HUDEP-2 (cell line): Measurements from ENCODE around the gene RELN.
"Not testable (repeated sequence)": the region's sequence is repeated elsewhere in the genome, so short reads cannot be mapped to it uniquely, and the experiment has no call there.

Experiments used
- DNase-seq, 76 experiments: peaks; one replicate each; lab custom pipeline; 2025; ENCODE audit not compliant: unreplicated experiment in 76 of 76; lab: John Stamatoyannopoulos, UW

RELN gene

DNA sequence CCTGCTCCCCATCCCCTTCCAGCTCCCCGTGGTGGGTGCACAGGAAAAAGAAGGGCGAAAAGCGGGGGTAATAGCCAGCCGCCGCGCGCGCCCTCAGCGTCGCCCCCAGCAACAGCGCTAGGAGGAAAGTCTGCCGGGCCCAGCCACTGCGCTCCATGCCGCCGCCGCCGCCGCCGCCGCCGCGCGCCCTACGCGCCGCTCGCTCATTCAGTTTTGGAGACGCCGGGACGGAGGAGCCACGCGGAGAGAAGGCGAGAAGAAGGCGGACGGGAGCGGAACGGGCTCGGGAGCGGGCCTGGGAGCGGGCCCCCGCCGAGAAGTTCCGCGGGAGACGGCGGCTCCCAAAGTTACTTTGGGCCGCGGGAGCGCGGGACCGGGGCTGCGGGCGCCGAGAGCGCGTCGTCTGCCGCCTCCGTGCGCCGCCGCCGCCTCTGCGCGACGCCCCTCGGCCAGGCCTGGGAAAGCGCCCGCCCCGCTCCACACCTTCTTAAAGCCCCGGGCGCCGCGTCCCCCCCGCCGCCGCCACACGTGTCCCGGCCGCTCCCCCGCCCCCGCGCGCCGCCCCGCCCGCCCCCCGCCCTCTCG is at the start of gene RELN:
TSS of gene RELN (minus strand) at position 459 of the 585 bp plus-strand sequence. CDS start at position 157, 302 bp downstream.
- peak in 69 of 76 experiments; percentile 7 to 82 (median 68) for DNase-seq

DNA sequence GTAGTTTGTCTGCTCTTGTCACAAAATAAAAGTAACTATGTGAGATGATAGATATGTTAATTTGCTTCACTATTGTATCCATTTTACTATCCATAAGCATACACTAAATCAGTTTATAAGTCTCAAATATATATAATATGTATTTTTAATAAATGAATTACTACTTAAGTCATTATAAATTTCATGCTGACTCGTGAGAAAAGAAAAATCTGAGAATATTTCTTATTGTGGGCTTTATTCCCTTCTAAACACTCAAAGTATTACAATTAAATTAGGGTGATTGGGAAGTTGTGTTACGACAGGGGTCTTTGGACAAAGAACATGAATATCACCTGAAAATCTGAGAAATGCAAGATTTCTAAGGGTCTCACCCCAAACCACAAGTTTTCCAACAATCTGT is 48.7 kb upstream of the RELN start:
- no peak for DNase-seq

DNA sequence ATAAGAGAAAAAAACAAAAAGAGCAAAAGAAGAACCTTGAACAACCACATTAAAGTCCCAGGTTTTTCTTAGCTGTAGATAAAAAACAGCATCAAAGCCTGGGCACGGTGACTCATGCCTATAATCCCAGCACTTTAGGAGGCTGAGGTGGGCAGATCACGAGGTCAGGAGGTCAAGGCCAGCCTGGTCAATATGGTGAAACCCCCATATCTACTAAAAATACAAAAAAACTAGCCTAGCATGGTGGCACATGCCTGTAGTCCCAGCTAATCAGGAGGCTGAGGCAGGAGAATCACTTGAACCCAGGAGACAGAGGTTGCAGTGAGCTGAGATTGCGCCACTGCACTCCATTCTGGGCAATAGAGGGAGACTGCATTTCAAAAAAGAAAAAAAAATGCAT is 47.4 kb upstream of the RELN start:
- DNase-seq: not testable (repeated sequence)

DNA sequence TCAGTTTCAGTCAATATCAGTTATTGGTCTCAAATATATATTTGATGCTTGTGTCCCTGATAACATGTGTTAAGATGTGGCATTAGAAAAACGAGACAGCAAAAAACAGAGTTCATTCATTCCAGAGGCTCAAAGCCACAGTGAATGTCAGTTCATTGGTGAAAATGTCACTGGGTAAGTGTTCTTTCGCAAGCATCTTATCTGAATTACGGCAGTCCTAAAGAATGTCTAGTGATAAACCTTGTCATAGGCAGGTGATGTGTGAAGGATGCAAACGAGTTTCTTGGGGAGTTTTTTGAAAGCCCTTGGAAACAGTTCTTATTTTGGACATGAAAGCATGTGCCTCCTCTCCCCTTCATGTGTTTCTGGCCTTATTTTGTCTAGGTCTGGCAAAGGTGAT is 45.9 kb upstream of the RELN start:
- no peak for DNase-seq

DNA sequence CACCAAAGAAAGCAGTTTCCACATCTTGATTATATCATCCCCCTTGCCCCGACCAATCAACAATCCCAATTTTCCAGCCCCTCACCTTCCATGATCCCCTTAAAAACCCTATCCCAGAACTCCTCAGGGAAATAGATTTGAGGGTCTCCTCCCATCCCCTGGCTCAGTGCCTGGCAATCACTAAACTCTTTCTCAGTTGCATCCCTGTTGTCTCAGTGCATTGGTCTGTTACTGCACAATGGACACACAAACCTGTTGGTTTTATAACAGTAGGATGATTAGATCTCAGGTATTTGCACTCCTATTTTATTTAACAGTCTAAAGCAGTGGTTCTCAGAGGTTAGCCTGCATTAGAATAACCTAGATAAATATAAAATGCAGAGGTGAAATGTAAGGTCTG is 45.2 kb upstream of the RELN start:
- DNase-seq: no peak

DNA sequence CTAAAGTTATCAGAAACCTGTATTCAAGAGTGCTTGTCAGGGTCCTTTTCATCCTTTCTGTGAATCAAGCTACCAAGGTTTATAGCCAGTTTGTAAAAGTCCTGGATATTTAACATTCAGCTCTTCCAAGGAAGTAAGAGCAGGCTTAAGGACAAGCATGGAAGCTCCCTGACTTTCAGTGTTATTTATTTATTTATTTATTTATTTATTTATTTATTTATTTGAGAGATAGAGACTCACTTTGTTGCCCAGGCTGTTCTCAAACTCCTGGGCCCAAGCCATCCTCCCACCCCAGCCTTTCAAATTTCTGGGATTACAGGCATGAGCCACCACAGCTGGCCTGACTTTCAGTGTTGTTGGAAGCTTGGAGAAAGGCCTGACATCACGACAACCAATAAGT is 44.4 kb upstream of the RELN start:
- no peak for DNase-seq

DNA sequence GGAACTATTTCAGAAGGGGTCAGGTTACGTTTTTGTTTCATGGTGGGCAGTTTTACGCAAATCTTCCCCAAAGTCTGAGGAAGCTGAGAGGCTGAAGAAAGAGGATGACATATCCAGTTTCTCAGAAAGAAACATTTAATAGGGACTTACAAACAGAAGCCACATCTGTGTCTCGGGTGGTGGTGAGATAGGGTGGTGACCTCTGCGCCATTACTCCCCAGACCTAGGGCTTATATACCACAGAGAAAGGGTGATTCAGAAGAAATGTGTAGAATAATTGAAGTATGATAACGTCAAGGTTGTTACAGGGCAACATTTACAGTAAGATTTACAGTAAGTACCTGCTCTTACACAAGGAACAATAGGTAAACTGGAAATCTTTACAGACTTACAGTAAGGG is 43.0 kb upstream of the RELN start:
- DNase-seq: no peak

DNA sequence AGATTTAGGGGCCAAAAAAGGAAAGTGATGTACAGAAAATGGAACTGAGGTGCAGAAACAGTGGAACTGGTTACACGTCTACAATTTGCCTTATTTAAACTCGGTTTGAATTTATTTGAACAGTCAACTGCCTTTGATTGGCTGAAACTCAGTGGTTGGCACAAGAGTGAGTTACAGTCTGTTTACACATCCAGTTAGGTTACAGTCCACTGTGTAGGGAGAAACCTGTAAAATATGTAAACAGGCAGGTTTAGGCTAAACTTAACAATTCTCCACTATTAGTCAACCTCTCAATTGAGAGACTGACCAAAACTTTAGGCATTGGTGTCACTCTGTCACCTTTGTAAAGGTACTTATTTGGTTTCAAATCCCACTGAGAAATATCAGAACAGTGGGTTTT is 40.3 kb upstream of the RELN start:
- DNase-seq: no peak

DNA sequence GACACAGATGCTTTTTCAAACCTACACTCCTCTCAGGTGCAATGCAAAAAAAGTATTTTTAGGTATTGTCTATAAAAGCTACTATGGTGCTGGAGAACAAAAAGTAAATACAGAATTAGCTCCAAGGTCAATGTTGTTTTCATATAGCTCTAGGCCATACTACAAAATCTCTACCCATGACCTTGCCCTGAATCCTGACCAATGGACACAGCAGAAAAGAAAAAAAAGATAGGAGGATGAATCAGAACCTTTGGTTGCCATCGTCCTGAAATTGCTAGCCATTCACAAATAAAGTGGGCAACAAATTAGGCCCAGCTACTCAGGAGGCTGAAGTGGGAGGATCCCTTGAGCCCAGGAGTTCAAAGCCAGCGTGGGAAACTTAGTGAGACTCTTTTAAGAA is 35.2 kb upstream of the RELN start:
- DNase-seq: no peak

DNA sequence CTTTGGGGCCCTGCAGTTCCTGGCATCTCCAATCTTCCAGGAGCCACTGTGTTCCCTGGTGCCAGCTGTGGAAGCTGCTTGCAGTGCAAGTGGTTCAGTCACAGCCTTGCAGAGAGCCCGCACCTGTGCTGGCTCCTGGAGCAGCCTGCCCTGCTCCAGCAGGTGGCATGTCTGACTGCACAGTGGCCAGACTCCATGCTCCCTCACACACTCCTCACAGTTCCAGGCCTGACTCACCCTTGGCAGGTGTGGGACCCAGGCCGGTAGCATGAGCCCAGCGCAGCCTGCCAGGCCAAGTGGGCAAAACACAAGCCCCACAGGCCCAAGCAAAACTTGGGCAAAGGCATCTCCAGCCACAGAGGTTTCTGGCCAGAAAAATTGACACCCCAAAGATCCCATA is 33.6 kb upstream of the RELN start:
- no peak for DNase-seq

DNA sequence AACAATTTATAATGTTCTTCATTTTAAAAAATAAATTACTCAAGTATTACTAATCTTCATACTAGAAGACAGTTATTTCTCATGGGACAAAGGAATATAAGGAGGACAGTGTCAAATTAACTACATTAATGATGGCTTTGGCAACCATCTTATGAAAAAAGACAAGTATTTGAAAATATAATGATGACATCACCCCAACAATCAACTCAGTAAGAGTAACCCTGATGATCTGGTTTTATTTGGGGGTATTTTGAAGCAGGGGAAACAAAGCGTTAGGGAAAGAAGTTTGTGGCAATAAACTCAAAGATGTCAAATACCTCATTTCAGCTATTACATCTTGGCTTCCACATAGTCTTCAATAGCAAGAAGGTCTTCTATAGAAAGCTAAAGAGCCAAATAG is 29.0 kb upstream of the RELN start:
- DNase-seq: no peak

DNA sequence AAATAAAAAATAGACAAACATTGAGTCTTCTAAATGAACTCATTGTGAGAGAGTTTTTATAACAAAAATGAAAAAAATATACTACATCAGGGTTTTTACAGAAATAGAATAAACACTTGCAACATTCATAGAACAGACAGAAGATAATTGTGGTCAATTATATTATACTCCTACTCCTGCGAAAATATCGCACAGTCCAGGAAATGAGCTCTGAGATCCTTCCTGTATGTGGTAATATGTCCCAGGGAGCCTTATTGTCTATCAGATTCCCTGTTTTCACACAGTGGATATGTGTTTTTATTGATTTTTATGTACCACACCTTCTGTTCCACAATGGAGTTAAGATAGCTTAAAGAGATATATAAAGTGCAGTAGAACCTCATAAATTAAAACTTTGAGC is 27.5 kb upstream of the RELN start:
- no peak for DNase-seq

DNA sequence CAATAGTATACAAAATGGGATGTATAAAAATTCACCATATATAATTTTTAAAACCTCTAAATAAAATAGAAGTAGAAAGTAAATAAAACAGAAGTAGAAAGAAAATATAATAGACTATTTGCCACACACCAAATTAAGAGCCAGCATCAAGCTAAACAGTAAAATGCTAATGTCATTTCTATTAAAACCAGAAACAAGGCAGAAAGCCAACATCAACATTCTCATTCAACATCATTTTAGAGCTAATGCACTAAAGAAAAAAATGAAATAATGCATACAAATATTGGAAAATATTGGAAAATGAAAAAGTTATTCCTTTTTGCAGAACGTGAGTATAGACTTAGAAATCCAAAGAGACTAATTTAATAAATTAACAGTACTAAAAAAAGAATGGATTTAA is 23.4 kb upstream of the RELN start:
- DNase-seq: no peak

DNA sequence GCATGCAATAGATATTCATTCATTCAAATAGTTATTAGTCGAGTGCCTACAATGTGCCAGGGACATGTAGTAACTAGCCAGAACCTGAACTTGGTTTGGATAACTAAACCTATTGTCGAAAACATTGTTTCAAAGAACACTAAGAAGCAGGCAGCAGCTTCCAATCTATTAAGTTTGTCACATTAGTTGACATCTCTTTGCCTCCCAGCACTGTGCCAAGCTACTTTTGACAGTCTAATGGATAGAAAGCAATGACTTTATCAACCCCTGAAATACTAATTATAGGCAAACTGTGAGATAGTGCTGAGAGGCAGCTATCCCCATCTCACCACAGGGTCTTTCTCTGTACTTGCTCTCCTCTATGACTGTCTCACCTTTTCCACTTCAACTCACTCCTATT is 22.4 kb upstream of the RELN start:
- DNase-seq: no peak

DNA sequence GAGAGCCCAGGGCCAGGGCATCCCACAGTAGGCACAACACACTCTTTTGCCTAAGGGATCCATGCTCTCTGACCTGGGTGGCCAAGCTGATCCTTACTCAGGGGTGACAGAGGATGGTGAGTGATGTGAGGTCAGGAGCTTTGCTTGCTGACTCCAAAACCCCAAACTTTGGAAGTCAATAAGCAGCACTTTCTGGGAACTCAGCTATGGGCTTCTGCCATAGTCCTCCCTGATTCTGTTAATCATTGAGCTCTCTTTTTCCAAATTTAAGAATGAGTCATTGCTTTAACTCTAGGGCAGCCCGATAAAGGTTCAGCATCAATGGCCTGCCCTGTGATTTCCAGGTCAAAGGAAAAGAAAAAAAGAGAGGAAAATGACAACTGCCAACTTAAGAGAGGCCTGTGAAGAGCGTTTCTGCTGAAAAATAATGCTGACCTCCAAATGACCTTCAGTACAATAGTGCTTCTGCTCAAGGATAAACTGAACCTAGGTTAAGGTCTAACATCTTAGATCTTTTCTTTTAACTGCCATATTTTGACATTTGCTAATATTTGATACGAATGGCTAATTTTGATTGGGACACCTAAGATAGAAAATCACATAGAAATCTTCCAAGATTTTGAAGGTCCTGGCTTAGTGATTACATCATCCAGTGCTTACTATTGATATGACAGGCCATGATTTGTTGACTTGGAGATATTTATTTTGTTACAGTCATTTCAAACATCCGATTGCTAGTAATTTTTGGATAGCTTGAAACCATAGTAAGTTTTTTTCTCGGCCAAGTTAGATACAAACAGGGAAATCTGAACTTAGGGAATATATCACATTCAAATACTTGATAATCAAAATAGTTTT is 20.8 kb upstream of the RELN start:
- DNase-seq: no peak

DNA sequence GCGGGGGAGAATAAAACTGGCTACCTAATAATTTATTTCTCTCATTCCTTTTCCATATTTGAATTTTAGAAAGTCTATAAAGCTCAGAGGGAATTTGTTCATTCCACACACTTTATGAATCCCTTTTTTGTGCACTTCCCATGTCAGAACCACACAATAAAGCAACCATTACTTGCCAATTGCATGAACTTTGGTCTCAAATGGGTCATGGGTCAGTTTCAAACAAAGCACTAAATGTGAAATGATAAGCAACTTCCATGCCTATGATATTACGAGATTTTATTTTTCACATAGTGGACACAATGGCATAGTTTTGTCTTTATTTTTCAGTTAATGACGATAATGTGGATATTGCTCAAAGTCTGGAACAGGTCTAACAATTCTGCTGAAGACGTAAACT is 18.6 kb upstream of the RELN start:
- no peak for DNase-seq

DNA sequence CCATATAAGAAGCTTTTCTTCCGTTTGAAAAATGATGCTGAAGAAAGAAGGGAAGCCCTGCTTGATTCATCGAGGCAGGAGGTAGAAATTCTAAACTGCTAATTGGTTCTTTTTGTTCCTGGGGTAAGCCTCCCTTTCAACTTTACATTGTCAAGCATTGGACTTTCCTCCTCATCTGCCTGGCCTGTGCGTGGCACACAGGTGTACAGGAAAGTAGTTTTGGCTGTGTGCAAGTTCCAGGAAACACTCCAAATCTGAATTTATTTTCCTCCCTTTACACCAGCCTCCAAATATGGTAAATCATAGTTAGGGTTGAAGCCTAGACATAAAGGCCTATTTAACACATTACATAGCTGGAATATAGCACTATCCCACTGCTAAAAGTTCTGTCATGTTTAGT is 18.2 kb upstream of the RELN start:
- DNase-seq: no peak

DNA sequence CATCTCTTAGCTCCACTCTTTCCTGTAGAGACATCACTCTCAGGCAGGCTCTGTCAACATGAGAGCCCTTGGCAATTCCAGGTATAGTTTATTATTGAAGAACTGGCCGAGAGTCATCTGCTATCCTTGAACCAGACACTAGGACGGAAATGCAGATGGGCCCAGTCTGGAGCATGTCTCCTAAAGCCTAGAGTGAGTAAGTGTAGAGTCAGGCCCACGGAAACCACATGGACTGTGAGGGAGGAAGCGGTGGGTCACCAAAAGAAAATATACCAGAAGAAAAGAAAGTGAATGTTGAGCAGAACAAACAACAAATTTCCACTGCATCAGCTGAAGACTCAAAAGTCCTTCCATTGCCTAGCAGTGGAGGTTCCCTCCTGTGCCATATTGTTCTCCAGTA is 15.7 kb upstream of the RELN start:
- no peak for DNase-seq

DNA sequence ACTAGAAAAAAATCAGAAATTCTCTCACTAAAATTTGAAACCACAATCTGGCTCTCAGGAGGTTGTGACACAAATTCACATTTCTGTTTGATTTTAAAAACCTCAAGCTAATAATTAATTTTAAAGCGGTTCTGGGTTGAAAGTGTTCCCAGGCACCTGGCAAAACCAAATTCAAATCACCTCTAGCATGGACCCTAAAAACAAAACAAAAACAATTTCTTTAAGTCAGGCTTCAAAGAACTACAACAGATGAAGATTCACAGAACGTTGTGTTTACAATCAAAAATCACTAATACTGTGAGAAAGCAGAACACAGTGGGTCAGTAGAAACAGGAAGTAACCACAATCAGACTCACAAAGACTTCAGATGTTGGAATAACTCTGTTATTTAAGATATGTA is 7.2 kb upstream of the RELN start:
- peak in 1 of 76 experiments; percentile 52 for DNase-seq

DNA sequence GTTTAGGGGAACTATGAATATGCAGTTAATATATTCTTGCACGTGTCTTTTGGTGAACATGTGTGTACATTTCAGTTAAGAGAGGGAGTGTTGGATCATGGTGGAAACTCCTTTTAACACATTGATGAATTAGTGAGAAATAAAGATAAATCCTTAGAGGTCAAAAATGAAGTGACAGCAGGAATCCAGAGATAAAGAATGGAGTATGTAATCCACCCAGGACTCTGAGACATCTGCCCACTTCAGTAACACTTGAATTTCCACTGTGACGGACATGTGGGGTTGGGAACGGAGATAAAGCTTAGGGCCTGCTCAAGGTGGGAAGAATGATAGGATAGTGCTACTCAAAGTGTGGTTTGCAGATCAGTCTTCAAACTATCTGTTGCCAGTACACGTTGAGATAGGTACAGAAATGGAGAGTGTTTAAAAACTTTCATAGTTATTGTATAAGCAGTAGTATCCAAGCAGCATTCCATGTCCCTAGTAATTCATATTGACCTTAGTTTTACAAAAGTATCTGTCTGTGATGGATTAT is 6.6 kb upstream of the RELN start:
- peak in 73 of 76 experiments; percentile 32 to 99 (median 85) for DNase-seq

DNA sequence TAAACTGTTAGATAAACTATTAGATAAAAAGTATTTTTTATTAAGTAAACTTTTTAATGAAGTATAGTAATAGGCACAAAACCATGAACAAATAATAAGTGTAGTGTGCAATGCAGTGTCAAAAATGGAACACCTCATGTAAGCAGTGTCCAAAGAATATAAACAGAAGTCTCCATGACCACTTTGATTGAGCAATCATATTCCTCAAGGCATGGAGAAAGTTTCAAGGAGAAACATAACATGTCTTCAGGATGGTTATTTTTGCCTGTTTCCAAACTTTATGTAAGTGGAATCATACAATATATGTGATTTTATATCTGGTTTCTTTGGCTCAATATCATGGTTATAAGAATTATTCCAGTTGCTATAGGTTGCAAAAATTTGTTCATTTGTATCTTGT is 6.1 kb upstream of the RELN start:
- peak in 1 of 76 experiments; percentile 51 for DNase-seq

DNA sequence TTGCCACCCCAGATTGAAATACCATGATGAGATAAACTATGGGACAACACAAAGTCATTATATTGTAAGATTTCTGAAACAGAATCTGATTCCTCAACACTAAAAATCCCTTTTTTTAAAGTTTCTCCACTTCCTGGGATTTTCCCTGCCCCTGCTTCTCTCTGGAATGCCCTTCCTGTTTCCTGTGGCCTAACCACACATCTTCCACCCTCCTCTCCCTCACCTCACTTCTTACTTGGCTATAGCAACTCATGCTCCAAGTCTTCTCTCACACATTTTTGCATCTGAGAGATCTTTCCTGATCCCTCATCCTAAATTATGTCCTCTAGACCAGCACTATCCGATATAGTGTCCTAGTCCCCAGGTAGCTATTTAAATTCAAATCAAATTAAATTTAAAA is 4.1 kb upstream of the RELN start:
- no peak for DNase-seq
